ENCODE data around the gene FAM47C.
"Not testable (repeated sequence)": the region's sequence is repeated elsewhere in the genome, so short reads cannot be mapped to it uniquely, and the experiment has no call there.

The FAM47C gene

GRCh38 chrX:37008182-37008581 lies at the start of gene FAM47C:
Gene FAM47C (plus strand): TSS chrX:37008366. CDS start chrX:37008411, 45 bp downstream.
- DNase-seq: not testable (repeated sequence)

- no peak for DNase-seq
These were observed 46.6 kb upstream of the FAM47C start for GRCh38 chrX:36961590-36961989.

GRCh38 chrX:36963069-36963808 lies 44.9 kb upstream of the FAM47C start:
- no peak for DNase-seq

- no peak for DNase-seq
These were observed 44.3 kb upstream of the FAM47C start for GRCh38 chrX:36963852-36964251.

- DNase-seq: no peak
These were observed 34.6 kb upstream of the FAM47C start for GRCh38 chrX:36973575-36973974.

GRCh38 chrX:36974911-36975310 lies 33.3 kb upstream of the FAM47C start:
- no peak for DNase-seq

- DNase-seq: peak; percentile 17
These were observed 29.3 kb upstream of the FAM47C start for GRCh38 chrX:36978886-36979285.

- DNase-seq: no peak
These were observed 24.3 kb upstream of the FAM47C start for GRCh38 chrX:36983831-36984230.

- DNase-seq: peak; percentile 13
These were observed 22.6 kb upstream of the FAM47C start for GRCh38 chrX:36985416-36986209.

- DNase-seq: no peak
These were observed 21.9 kb upstream of the FAM47C start for GRCh38 chrX:36986231-36986630.

GRCh38 chrX:36987212-36987611 lies 21.0 kb upstream of the FAM47C start:
- not testable (repeated sequence) for DNase-seq

GRCh38 chrX:37000140-37000539 lies 8.0 kb upstream of the FAM47C start:
- DNase-seq: no peak

- no peak for DNase-seq
These were observed 2.3 kb downstream of the FAM47C start for GRCh38 chrX:37010496-37010895.

- peak; percentile 10 for DNase-seq
These were observed 26.1 kb downstream of the FAM47C start for GRCh38 chrX:37034260-37034659.

GRCh38 chrX:37036674-37037220 lies 28.6 kb downstream of the FAM47C start:
- DNase-seq: not testable (repeated sequence)

- DNase-seq: not testable (repeated sequence)
These were observed 30.6 kb downstream of the FAM47C start for GRCh38 chrX:37038814-37039213.

- DNase-seq: not testable (repeated sequence)
These were observed 35.1 kb downstream of the FAM47C start for GRCh38 chrX:37042956-37043885.

GRCh38 chrX:37047776-37048175 lies 39.6 kb downstream of the FAM47C start:
- no peak for DNase-seq

- not testable (repeated sequence) for DNase-seq
These were observed 49.4 kb downstream of the FAM47C start for GRCh38 chrX:37057572-37057971.

- no peak for DNase-seq
These were observed 52.8 kb downstream of the FAM47C start for GRCh38 chrX:37060999-37061398.
